Stomach (tissue), 4 donors: ENCODE measurements around the gene CFI.

Experiments used
- POLR2A ChIP-seq, 4 donors: fragments of 450-650 bp; IDR thresholded peaks; one replicate each; pipeline ENCODE4 v1.6.1; 2016; ENCODE audit warnings: antibody characterized with exemption in 4 of 4, control low read depth in 2 of 4, mild to moderate bottlenecking in 1 of 4, moderate library complexity in 1 of 4
- TF ChIP-seq, protein P1 (sequence below), 7 experiments: fragments of 450-650 bp in 4 of 7; fragments of 200-600 bp in 3 of 7; sonication (generic) in 3 of 7; IDR thresholded peaks; one replicate each; pipeline ENCODE4 v1.5.1; 2016 to 2019; ENCODE audit warnings: antibody characterized with exemption in 7 of 7, control low read depth in 2 of 7, mild to moderate bottlenecking in 1 of 7

DNA sequence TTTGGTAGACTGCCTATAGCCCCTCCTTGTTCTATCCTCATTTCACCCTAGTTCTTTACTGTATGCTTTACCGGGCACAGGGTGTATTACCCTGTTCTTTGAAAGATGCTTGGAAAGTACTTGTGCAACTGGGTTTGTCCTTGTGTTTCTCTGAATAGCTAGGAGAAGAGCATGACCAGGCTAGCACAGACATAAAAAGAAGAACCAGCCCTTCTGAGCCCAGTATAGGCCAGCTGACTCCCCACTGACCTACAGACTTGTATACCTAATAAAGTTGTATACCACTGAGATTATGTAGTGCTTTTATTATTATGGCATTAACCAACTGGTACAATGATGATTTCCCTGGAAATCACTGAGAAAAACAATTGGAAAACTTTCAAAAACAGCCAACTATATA is 15.0 kb downstream of the CFI start:
- no peak for TF ChIP-seq POLR2A (IDR thresholded peaks at IDR 0.05)
- TF ChIP-seq, protein P1, sequence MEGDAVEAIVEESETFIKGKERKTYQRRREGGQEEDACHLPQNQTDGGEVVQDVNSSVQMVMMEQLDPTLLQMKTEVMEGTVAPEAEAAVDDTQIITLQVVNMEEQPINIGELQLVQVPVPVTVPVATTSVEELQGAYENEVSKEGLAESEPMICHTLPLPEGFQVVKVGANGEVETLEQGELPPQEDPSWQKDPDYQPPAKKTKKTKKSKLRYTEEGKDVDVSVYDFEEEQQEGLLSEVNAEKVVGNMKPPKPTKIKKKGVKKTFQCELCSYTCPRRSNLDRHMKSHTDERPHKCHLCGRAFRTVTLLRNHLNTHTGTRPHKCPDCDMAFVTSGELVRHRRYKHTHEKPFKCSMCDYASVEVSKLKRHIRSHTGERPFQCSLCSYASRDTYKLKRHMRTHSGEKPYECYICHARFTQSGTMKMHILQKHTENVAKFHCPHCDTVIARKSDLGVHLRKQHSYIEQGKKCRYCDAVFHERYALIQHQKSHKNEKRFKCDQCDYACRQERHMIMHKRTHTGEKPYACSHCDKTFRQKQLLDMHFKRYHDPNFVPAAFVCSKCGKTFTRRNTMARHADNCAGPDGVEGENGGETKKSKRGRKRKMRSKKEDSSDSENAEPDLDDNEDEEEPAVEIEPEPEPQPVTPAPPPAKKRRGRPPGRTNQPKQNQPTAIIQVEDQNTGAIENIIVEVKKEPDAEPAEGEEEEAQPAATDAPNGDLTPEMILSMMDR (IDR thresholded peaks at IDR 0.05): no peak
